ENCODE results near the gene TENM4.

TENM4 gene

DNA sequence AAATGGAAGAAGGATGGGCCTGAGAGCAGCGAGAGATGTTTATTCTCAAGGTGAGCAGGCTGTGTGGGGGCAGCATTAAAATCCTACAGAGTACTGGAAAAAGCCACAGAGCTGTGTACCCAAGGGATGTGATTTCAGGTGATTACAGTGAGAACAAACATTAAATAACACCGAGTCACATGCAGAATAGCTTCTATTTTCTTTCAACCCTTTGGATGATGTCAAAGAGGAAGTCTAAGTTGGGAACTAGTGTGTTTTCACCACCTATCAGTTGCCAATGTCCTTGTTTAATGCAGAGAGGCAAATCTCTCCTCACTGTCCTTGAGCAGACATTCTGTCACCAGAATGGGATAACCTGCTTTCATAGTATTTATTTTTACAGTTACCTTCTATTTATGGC is 486.6 kb downstream of the TENM4 start:
- DNase-seq: no peak

DNA sequence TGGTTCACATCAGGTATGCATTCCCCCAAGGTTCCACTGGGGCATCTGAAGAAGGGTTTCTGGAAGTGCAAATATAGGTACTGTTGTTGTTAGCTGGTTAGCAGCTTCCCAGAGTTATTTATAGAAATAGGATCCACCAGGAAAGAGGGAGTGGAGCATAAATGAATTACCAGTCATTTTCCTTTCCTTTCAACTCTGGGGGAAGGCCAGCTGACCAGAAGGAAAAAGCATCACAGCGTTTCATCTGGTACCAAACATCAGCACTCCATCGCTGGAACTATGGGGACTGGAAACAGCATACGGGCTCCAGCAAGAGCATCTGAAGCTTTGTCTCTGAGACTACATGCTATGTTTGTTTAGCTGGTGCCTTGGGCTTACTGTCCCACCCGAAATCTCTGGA is 487.9 kb downstream of the TENM4 start:
- no peak for DNase-seq

DNA sequence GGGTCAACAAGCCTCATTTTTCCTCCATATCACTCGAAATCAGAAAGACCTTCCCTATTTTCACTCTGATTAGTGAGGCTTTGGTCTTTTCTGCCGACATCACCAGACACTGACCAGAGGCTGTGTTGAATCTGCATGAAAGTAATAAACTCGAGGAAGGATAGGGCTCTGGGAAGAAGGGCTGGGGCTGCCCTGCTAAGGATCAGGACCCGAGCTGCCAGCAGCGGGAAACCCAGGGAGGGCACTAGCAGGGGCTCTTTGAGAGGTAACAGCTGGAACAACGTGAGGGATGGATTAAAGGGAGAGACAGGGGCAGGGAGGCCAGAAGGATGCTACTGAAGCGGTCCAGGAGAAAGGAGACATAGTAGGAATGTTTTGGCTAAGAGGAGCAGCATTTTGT is 488.7 kb downstream of the TENM4 start:
- no peak for DNase-seq

GRCh38 chr11:78949976-78950690 is 490.7 kb downstream of the TENM4 start:
- DNase-seq: no peak

- no peak for DNase-seq
Observed at GRCh38 chr11:78946945-78947902, 493.6 kb downstream of the TENM4 start.

DNA sequence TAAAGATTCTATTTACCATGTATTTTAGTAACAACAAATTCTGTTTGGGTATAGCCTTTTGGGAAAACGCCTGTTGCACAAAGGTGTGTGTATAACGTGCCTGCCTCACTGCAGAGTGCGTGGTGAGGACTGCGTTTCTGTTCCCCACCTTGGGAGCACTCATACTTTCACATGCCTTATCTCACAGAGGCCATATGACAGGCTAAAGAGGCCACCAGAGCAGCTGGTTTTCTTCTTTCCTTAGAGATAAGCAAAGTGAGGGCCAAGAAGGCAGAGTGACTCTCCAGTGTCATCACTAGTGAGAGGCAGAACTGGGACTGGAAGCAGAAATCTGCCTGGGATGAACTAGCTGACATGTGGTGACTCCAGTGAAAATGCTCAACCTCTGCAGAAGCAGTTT is 497.0 kb downstream of the TENM4 start:
- no peak for DNase-seq

DNA sequence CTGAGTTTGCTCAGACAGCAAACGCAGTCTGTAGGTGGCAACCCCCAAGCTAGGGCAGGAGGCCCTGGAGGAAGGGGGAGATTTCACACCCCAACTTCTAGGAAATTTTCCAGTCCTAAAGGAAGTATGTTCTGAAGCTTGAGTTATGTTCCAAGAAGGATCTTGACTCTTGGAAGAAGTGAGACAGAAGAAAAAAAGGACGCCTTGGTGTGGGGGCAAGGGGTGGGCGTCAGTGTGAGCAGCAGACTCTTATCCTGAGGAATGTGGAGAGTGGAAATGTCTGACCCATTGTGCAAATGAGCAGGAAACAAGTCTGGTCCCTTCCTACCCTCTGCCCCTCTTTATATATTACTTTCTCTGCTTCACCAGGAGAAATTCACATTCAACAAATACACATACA is 497.7 kb downstream of the TENM4 start:
- DNase-seq: no peak

DNA sequence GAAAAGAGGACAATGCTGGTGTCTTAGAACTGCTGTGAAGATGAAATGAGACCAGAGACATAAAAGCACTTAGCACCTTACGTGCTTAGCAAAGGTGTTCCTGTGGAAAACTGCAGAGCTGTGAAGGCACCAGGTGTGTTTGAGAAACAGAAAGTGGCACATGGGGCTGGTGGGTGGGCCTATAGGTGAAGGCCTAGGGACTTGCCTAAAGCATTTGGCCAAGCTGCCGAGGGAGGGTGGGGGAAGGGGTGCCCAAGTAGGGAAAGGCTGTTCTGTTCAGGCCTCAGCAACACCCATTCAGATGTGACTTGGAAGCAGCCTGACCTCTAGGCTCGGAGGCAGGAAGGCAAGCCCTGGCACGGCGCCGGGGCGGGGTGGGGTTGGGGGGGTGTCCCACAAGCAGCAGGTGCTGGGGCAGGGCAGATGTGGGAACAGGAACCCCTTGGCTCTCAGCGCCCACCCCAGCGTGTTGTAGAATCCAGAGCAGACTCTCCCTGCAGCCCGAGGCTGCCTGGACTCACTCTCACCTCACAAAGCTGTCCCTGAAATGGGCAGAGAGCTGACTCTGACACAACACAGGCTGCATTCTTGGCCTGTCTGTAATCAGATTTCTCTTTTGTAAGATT is 499.5 kb downstream of the TENM4 start:
- no peak for DNase-seq

- no peak for DNase-seq
Observed at GRCh38 chr11:78940500-78941225, 500.2 kb downstream of the TENM4 start.

DNA sequence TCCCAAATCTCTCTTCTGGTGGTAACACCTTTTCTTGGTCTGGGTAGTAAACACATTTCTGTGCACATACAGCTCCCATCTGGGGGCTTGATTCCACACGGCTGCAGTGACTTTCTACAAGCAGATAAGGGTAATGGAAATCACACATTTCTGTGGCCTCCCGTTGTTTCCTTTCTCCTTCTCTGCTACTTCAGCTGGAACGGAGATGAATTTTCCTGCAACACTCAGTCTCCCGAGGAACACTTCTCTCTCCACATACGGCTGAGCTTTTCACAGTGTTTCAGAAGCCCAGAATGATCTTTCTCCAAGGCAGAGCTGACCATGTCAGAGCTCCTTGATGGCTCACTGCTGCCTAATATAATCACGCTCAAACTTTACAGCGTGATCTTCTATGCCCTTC is 501.9 kb downstream of the TENM4 start:
- DNase-seq: no peak

DNA sequence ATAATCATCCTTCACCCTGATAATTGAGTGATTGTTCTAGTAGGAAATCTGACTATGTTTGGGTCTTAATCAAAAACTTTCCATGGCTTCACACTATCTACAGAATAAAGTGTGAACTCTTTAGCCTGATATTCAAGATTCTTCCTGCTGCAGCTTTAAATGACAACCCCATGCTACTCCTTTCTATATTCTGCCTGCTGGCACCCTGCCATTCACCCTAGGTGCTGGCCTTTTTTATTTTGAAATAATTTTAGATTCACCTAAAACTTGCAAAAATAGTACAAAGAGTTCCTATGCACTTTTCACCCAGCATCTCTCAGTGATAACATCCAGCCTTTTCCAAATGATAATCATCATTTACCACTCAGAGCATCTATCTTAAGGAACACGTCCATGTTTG is 502.8 kb downstream of the TENM4 start:
- no peak for DNase-seq

DNA sequence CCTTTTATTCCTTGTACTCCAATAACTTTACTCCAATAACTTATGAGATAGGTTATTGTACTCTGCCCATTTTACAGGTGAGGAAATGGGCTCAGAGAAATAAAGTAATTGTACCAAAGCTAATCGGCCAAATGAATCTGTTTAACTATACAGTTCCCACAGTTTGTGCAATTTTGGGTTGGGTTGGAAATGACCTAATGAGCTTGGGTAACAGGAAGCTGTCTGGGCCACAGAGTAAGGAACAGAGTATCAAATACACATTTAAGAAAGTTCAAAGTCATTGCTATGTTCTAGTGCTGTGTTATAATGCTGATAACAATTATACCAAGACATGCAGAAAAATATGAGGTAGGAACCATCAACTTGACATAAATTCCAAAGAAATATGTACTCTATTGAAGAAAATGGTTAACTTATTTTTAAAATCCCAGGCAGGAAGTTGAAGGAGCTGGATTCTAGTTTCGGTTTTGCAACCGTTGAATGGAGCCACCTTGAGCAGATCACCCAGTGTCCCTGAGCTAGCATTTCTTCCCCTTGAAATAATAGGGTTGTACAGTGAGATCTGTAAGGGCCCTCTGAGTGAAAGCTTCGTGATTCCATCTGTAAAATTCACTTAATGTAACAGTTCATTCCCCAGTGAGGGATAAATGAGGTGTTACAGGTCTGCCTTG is 505.3 kb downstream of the TENM4 start:
- no peak for DNase-seq

DNA sequence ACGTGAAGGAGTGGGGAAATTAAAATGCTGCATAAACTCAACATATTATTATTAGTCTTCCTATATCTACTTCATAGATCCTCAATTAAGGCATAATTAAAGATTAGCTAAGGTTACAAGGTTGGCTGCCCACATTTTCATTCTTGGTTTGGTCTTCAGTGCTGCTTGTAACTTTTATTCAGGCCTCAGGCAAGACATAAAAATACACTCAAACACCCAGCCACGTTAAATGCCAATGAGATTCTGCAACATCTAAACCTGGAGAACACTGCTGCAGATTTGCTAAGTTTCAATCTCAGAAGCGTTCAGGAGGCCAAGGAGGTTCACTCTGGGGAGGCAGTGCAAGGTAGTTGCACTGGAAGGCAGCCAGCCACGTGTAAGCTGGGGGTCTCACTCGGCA is 507.5 kb downstream of the TENM4 start:
- no peak for DNase-seq

- no peak for DNase-seq
Observed at GRCh38 chr11:78932757-78933156, 508.1 kb downstream of the TENM4 start.

- no peak for DNase-seq
Observed at GRCh38 chr11:78931891-78932290, 508.9 kb downstream of the TENM4 start.

GRCh38 chr11:78930810-78931523 is 509.9 kb downstream of the TENM4 start:
- DNase-seq: no peak

- DNase-seq: no peak
Observed at GRCh38 chr11:78929906-78930220, 511.0 kb downstream of the TENM4 start.

GRCh38 chr11:78929207-78929905 is 511.5 kb downstream of the TENM4 start:
- no peak for DNase-seq

DNA sequence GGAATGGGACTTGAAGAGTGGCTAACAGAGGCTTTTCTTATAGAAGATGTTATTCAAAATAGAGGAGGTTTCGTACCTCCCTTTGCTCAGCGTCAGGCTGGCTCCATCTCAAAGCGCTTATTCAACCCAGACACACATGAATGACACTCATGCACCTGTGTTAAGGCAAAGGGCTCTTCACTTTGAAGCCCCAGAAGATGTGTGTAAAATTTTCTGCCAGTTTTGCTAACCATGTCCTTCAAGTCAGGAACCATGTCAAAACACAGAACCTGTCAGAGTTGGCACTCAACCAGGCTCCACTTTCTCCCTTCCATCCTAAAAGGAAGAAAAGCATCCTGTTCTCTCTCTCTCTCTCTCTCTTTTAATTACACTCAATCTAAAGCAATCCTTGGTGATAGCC is 513.3 kb downstream of the TENM4 start:
- no peak for DNase-seq

GRCh38 chr11:78926633-78927338 is 514.0 kb downstream of the TENM4 start:
- no peak for DNase-seq

DNA sequence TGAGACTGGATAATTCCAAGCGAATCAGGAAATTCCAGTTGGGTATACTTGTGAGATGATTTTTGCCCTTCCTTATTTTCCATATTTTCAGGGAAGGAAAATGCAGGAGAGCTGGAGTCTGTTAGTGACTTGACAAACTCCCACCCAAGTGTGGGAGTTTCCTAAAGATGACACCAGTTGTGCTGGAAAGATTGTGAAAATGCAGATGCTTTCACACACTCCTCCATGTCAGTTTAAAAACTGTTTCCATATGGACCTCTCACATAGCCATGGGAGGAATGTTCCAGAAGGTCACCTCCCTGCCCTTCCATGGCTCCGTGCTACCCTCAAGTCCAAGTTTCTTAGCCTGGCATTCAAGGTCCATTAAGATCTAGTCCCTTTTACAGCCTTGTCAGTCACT is 515.4 kb downstream of the TENM4 start:
- DNase-seq: no peak

Data from NCI-H1694 (cell line).